GM12874 (cell line): ENCODE data around the gene CFAP251.

Experiments
- CTCF ChIP-seq: IDR thresholded peaks from 2 replicates; pipeline ENCODE4 v1.5.1; 2011; ENCODE audit warnings: low read depth, mild to moderate bottlenecking, control low read depth, low read length, moderate library complexity; ENCODE audit not compliant: insufficient read depth

Gene CFAP251

GRCh38 chr12:122013136-122013535 is 94.7 kb downstream of the CFAP251 start:
- no peak for TF ChIP-seq CTCF

GRCh38 chr12:122013791-122014590 is 95.6 kb downstream of the CFAP251 start:
- TF ChIP-seq CTCF: no peak

- TF ChIP-seq CTCF: no peak
These were observed 96.4 kb downstream of the CFAP251 start for GRCh38 chr12:122014781-122015180.

GRCh38 chr12:122018457-122018856 is 100.1 kb downstream of the CFAP251 start:
- TF ChIP-seq CTCF: no peak

- TF ChIP-seq CTCF: no peak
These were observed 100.5 kb downstream of the CFAP251 start for GRCh38 chr12:122018937-122019336.

GRCh38 chr12:122020795-122021192 is 102.4 kb downstream of the CFAP251 start:
- TF ChIP-seq CTCF: no peak

- TF ChIP-seq CTCF: no peak
These were observed 102.9 kb downstream of the CFAP251 start for GRCh38 chr12:122021193-122021821.
